HG03575 (cell line): Measurements from ENCODE around the gene PRIM1.

ENCODE experiments used
- ATAC-seq: cut with Tn5 transposase; IDR thresholded peaks from one replicate; pipeline ENCODE4 v1.9.1; 2021; ENCODE audit not compliant: unreplicated experiment, insufficient number of reproducible peaks, low FRiP score; ENCODE audit errors: extremely low read depth

Gene PRIM1

DNA sequence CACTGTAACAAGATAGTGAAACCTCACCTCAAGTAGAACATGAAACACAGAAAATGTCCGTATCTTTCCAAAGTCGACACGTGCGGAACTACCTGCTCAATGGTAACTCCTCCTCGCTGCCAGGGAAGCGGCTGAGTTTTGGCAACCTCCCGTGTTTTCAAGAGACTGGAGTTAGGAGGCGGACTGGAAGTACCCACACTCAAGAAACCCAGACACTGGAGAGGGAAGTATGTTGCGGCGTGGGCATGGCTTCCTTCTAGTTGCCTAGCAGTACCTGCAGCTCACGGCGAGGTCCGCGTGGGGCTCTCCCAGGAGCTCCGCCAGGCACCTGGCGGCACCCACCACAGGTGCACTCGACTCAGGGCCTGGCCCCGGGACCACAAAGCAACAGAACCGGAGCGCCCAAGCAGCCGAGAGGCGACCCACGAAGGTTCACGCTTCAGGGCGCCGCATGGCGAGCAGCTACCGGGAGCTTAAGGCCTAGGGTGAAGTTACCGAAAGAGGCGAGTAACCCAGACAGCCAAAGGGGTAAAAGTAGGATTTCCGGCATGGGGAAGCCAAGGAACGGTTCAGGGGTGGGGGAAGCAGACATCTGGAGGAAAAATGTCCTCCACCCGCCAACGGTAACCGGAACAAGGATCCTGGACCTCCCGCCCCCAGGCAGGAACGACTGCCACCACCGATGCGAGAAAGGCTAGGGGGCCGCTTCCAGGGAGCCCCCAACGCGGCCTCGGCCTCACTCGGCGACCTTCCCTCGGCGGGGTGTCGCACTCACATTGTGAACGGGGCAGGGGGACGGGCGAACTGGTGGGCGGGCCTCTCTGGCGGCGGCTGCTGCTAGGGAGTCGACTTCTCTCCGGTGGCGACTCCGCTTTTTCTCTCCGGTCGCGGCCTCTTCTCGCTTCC, 64.6 kb downstream of the PRIM1 start:
- ATAC-seq = no peak

DNA sequence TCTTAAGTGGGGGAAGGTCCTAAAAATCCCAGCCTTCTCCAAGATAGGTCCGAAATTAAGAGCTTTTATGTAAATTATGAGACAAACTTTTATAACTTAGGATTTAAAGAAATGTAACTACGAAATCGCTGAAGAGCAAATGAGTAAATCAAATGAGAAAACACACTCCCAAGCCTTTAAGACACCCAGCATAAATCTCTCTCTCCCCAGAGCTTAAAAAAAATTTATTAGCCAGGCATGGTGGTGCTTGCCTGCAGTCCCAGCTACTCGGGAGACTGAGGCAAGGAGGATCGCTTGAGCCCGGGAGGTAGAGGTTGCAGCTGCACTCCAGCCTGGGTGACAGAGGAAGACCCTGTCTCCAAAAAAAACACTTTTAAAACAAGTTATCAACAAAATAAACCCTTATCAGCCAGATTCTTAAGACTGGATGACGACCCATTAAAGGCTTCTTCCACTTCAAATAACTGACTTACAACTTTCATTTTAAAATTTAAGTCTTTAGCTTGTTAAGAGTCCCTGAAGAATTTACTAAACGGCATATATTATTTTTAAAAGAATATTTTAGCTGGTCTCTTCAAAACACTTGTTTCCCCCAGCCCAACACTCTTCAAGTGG, 67.3 kb downstream of the PRIM1 start:
- ATAC-seq = no peak

GRCh38 chr12:56682323-56682722, 69.8 kb downstream of the PRIM1 start:
- no peak for ATAC-seq
